C4-2B (cell line): ENCODE data around the gene LRIG3.
"Not testable (repeated sequence)": the region's sequence is repeated elsewhere in the genome, so short reads cannot be mapped to it uniquely, and the experiment has no call there.

Experiments
- ZFX ChIP-seq: fragments of 450-650 bp; IDR thresholded peaks from 2 replicates; pipeline ENCODE4 v1.6.1; 2017
- TF ChIP-seq, protein P1 (sequence below): fragments of 450-650 bp; conservative IDR thresholded peaks from 2 replicates; pipeline ENCODE4 v1.5.1; 2017; ENCODE audit warnings: mild to moderate bottlenecking

DNA sequence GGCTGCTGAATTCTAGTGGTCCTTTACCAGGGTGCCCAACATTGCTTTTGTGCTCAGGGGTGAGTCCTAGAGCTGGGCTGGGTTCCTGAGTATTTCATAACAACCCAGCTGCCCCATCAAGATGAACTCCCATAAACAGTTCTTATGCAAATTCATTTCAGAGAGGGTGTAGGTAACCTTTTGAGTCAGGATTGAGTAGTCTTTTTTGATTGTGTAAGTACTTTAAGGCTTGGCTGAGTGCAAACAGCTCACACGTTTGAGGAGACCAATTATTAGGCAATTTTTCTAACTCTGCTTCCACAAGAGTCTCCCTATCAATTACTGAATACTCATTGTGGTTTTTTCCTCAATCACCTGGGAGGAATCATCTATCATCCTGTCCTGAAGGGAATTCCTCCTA, 63.1 kb downstream of the LRIG3 start:
- TF ChIP-seq, protein P1, sequence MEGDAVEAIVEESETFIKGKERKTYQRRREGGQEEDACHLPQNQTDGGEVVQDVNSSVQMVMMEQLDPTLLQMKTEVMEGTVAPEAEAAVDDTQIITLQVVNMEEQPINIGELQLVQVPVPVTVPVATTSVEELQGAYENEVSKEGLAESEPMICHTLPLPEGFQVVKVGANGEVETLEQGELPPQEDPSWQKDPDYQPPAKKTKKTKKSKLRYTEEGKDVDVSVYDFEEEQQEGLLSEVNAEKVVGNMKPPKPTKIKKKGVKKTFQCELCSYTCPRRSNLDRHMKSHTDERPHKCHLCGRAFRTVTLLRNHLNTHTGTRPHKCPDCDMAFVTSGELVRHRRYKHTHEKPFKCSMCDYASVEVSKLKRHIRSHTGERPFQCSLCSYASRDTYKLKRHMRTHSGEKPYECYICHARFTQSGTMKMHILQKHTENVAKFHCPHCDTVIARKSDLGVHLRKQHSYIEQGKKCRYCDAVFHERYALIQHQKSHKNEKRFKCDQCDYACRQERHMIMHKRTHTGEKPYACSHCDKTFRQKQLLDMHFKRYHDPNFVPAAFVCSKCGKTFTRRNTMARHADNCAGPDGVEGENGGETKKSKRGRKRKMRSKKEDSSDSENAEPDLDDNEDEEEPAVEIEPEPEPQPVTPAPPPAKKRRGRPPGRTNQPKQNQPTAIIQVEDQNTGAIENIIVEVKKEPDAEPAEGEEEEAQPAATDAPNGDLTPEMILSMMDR: not testable (repeated sequence)
- not testable (repeated sequence) for TF ChIP-seq ZFX
